NCI-H2227 (cell line): Measurements from ENCODE around the gene ANKH.

Experiments used
- DNase-seq: peaks from one replicate; lab custom pipeline; 2025; ENCODE audit not compliant: unreplicated experiment; lab: John Stamatoyannopoulos, UW

The ANKH gene

GRCh38 chr5:14698495-14698894, 173.1 kb downstream of the ANKH start:
- DNase-seq, result no peak

DNA sequence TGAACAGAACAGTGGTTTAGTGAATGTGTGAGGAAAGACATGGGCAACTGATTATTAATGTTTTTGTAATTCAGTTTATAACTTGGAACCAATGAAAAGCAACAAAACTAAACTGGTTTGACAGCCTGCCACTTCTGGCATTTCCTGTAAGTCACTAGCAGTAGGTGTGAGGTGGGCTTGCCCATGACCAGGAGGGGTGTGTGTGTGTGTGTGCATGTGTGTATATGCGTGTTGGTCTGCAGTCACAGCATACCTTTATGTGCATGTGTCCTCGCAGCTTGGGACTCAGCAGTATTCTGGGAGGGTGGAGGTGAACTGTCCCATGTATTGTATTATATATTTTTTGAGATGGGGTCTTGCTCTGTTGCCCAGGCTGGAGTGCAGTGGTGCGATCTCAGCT, 174.7 kb downstream of the ANKH start:
- DNase-seq, result no peak

GRCh38 chr5:14696057-14696456, 175.5 kb downstream of the ANKH start:
- no peak for DNase-seq

DNA sequence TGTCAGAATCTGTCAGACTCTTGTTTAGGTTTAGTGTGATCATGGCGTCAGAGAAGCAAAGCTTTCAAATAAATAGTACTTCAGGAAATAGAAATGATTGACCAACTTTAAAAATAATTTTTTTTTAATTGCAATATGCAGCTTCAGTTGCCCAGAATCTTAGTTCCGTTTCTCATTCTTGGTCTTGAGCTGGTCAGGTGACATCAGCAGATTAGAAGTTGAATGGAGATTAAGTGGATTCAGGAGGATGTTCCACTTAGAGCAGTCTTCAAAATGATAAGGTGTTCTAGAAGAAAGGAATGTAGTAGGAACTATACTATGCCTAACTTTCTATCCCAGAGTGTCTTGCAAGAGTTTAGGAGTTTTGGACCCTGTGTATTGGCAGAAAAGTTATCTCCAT, 176.4 kb downstream of the ANKH start:
- no peak for DNase-seq

DNA sequence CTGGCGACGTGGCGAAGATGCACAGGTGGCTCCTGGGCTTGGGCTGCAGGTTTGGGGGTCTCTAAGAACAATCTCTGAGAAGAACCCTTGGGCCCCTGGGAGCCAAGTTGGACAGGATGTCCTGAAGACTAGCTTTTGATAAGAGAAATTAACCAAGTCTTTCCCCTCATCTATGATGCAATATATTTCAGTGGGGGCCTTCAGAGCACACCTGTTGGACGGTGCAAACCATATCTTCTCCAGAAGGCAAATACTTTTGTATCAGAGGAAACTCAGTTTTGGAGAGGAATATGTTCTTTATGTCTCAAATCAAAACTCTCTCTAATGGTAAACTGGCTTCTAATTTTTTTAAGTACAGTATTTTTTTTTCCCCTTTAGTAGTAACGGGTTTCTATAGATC, 178.5 kb downstream of the ANKH start:
- no peak for DNase-seq

DNA sequence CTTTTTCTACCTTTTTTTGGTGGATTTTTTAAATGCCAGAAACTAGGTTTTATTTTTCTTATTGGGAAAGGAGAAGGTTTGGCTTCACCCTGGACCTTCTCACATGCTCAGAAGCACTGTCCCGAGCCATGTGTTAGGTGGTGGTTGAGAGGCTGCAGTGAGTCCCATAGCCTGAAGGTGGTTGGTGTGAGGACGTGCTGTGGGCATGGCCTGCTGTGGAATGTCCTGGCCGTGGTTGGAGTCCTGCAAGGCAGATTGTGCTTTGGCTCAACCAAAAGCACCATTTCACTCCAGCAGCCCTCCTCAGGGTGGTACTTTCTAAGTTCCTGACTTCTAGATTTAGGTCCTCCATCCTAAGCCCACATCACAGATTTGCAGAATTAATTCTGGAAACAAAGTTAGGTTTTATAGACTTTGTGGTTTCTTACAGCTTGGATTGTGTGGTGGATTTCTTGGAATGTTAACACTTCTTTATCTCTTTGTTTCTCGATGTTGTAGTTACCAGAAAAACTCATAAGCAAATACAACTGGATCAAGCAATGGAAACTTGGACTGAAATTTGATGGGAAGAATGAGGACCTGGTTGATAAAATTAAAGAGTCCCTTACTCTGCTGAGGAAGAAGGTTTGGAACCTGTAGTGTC, 184.4 kb downstream of the ANKH start:
- no peak for DNase-seq

DNA sequence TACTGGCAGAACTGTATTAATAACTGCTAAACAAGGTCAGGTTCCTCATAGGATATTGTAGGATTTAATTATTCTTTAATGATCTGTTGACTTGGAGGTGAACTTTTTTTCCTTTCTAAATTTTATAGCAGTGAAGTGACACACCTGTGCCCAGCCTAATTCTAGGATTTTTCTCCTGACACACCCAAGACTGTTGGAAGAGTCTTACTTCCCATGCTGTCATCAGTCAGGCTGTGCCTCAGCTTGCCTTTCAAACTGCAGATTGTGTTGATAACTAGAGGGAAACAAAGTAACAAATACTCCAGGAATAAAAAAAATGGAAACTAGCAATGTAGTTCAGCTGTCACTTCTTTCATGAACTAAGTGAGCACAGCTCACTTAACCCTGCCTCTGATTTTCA, 185.1 kb downstream of the ANKH start:
- no peak for DNase-seq

DNA sequence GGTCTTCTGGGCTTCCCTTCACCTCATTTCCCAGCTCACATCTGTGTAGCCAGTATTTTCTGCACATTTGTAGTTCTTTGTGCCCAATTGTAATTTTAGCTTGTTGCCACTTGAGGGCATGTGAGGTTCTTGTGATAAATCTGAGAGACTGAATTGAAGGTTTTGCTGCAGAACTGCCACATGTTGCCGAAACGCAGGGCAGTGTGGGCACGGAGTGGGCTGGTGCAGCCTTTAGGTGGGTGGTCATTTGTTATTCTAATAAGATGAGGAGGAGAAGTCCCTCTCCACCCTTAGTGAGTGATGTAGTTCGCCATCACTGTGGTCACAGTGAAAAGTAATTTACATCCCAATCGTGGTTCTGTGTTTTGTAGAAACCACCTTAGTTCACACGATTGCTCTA, 185.8 kb downstream of the ANKH start:
- DNase-seq, result peak; percentile 72

DNA sequence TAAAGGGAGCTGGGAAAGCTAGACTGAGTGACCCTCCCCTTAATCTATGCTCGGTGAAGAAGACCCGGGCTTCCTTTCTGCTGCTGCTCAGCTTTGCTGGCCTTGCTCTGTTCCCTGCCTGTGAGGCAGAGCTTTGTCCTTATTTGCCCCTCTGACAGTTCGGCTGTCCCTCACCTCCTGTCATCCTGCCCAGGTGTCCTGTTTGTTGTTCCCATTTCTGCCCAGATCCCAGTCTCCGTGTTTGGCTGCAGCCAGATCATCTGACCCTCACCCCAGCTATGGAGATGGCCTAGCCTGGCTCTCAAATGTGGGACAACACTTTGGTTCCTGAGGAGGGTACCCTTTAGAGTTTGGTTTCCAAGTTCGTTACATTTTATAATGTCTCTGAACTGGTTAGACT, 186.8 kb downstream of the ANKH start:
- DNase-seq, result no peak

DNA sequence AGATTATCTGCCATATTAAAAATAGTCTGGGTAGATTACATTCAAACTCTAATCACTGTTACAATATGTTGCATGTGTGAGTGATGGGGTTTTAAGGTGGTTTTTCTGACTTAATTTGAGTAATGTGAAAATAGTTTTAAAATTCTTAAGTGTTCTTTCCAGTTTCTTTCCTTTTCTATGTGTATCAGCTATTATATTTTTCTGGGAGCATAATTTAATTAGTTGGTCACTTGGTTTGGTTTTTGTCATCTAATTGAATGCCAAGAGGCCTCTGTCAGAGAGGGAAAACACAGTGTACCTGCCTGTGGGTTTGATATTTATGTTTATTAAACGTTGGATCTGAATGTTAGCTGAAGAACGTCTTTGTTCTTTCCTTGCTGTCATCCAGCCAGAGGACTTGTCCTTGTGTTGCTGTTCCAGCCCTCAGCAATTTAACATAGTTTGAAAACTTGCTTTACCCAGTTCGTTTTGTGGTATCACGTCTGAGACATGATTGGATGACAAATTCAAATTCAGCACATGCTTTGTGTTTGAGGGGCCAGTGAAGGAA, 187.6 kb downstream of the ANKH start:
- no peak for DNase-seq

- no peak for DNase-seq
These were observed 190.3 kb downstream of the ANKH start for GRCh38 chr5:14681236-14681752.

GRCh38 chr5:14679595-14679994, 192.0 kb downstream of the ANKH start:
- no peak for DNase-seq

DNA sequence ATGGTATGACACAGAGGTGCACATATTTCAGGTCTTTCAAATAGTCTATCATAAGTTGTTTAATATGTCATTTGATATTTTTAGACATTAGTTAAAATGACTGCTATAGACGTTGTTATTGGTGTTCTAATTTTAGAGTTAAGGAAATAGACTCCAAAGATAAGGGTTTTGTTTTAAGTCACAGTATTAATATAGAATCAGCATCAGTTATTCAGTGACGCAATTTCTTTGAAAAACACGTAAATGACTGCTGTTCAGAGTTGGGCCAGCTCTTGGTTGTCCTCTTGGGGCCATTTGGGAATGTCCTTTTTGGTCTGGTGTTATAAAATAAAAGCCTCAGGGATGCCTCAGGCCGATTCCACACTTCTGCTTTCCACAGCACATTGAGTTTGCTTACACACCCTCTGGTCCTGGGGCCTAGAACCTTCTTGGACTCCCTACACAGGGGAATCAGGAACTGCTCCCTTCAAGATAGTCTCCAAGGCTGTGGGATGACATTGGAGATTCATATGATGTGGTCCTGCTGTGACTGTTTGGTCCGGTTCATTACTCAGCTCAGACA, 192.7 kb downstream of the ANKH start:
- no peak for DNase-seq

DNA sequence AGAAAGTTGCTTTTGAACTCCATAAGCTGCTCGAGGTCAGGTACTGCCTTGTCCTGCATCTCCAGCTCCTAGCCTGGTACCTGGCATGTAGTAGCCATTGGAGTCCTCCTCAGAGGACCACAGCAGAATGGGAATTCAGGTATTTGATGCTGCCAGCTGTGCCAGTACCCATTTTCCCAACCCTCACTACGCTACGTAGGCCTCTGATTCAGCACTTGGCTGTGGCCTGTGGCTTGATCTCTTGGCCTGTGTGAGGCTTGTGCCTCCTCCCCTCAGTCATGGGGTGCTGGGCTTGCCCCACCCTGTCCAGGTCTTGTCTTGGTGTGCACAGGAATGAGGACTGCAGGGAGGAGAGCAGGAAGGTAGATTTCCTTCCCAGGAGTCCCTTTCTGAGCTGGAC, 195.3 kb downstream of the ANKH start:
- DNase-seq, result no peak

DNA sequence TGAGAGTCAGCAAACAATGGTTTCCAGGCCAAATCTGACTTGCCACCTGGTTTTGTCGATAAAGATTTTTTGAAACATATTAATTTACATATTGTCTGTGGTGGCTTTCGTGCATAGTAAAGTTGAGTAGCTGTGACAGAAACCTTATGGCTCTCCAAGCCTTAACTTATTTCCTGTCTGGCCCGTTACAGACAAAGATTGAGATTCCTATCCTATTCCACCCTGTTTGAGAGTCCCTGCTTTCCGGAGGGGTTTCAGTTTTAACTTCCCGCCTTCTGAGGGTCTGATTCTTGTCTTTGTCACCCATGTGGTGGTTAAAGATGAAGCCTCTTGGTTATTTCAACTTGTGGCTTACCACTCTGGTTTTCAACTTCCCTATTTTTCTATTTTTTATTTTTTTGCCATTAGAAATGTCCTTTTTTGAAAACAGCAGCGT, 195.7 kb downstream of the ANKH start:
- DNase-seq, result no peak

DNA sequence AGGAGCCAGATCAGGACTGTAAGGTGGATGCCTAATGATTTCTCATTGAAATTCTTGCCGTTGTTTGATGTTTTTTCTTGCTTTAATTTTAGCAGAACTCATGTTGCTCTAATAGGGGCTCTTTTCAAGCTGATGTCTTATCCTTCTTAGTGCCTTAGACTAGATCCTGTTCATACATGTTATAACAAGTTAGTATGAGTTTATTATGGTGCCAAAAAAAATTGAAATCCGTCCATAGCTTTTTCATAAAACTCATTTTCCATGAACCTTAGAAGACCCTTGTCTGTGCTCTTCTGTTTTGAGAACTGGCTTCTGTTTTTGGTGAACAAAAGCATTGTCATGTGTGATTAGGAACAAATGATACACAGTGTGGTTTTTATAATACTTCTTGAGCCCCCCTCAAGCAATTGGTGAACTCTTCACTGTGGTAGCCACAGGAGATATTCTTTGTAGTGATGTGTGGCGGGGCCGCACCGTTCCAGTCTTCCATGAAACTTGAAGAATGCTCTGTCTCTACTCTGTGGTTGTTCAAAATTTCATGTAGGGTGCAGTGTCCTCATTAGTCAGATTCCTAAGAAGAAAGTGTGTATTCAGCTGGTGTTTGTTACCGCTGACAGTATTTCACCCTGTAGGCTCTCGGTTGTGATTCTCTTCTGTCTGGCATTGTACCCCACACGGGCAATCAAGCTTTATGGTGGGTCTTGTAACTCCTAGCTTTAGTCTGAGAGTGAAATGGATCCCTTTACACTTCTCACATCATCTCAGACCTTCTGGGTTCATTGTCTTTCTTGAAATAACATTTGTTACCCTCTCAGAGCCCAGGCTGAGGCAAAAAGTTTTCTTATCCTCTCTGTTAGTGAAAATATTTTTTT, 196.4 kb downstream of the ANKH start:
- DNase-seq, result no peak

DNA sequence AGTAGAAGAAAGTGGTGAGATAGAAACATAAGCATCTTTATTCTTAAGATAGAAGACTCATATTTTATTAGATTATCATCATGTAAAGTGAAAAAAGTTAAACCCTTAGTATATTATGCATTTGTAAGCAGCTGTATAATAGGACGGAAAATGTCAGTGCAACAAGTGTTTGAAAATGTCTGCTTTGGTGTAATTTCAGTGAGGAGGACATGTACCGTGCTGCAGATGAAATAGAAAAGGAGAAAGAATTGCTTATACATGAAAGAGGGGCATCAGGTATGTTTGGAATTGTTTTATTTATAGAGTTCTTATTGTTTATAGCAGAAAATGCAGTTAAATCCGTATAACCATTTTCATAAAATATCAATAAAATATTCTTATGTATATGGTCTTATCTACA, 198.1 kb downstream of the ANKH start:
- no peak for DNase-seq

DNA sequence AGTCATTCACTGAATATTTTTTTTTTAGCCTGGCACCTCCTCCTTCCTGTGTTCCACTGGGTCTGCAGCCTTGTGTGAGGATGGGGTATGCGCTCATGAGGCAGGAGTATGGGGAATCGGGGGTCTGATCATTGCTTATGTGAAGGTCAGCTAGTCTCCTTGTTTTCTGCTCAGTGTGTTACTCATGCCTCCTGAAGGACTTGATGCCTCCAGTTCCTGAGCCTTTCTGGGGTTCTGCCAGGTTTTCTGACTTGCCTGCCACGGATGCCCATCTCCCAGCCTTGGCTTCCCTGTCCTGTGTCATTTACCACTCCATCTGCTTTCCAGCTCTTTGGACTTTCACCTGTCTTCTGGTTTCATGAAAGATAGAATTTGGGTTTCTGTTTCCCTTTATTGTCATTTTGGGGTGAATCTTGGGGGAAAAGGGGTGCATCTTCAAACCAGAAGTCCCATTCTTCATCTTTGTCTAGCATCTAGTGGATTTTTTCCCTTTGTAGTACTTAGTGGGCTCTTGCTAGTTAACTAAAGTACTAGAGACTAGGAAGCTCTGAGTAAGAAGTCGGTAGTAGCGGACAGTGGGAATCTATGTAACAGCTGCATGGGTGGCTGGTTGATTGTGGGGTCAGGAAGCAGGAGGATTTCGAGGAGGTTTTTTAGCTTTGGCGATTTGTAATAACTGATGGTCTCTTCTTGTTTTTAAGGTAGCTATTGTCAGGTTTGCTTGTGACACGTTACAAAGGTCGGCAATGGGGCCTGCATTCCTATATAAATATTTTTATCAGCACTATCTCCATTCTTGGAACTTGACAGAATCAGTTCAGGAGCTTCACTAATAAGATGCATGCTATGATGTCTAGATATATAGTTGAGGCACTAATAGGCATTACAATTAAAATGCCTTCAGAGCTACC, 198.8 kb downstream of the ANKH start:
- DNase-seq, result no peak

- DNase-seq, result no peak
These were observed 199.5 kb downstream of the ANKH start for GRCh38 chr5:14672082-14672481.

GRCh38 chr5:14671414-14671813, 200.2 kb downstream of the ANKH start:
- no peak for DNase-seq

DNA sequence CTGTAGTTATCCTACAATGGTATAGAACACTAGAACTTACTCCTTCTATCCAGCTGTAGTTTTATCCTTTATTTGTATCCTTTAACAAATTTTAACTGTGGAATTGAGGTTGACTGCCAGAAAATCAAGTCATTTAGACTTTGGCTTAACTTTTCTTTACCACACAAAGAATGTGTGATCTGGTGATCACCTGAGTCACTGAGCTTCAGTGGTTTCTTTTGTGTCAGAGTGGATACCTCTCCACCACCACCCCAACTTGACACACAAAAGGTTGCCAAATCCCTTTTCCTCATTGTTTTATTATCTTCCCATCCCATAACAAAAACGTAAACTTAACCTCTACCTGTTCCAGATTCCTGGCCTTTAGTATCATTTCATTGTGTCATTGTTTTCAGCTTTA, 201.6 kb downstream of the ANKH start:
- no peak for DNase-seq
